ENCODE measurements around the gene MYH7B.

Gene MYH7B

GRCh38 chr20:34955231-34956040 lies at the start of gene MYH7B, which contains the start of gene GSS:
Gene MYH7B, plus strand, starts transcription at chr20:34955868. Its CDS starts 22,138 bp downstream, at chr20:34978006.
Gene GSS, minus strand, starts transcription at chr20:34955806. Its CDS starts 3,954 bp downstream, at chr20:34951852.
- H3K27me3 Mint-ChIP-seq: no peaks in the 10 kb centered on the region
- H3K4me3 Mint-ChIP-seq: peak within 1 kb of the TSS; percentile 98
- peaks cover 29% of the 10 kb centered on the region for H3K4me1 Mint-ChIP-seq (ENCODE audit: low read depth)

GRCh38 chr20:34907616-34908469 lies 47.8 kb upstream of the MYH7B start:
- no peaks in the 10 kb centered on the region for H3K27me3 Mint-ChIP-seq
- no peak for DNase-seq
- no peak overlapping the region for H3K4me3 Mint-ChIP-seq
- peaks cover 7% of the 10 kb centered on the region for H3K4me1 Mint-ChIP-seq (ENCODE audit: low read depth)
- peak overlapping the region; percentile 22 for H3K27ac Mint-ChIP-seq
- H3K9me3 Mint-ChIP-seq: no peaks in the 10 kb centered on the region
- H3K36me3 Mint-ChIP-seq (ENCODE audit: low read depth): no peaks in the 10 kb centered on the region

More at GRCh38 chr20:34955231-34956040, at the start of gene MYH7B, which contains the start of gene GSS:
- Mint-ChIP-seq H3K36me3 (ENCODE audit: low read depth) (peaks cover 26% of the 10 kb centered on the region), H3K27ac (peak within 1 kb of the TSS; percentile 99), H3K9me3 (no peaks in the 10 kb centered on the region)
- DNase-seq: peak; percentile 99

DNA sequence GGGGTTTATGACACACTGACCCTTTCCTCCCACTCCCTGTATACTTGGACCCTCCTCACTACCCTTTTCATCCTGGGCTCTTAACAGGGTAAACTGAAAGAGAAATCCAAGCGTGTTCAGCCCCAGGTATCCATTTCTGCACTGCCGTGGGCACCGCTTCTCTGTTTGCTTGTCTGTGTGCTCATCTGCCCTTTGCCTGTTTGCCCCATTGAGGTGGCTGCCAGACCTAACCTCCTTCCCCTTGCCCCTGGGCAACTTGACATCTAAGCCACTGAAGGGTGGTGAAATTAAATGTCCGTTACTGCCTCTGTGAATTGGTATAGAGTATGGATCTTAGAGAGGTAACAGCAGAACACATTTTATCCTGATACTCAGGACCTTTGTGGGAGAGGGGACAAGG lies 40.5 kb upstream of the MYH7B start:
- Mint-ChIP-seq H3K9me3 (no peaks in the 10 kb centered on the region), H3K4me3 (no peak overlapping the region), H3K27me3 (no peaks in the 10 kb centered on the region), H3K27ac (no peak overlapping the region), H3K36me3 (ENCODE audit: low read depth) (peaks cover 2% of the 10 kb centered on the region), H3K4me1 (ENCODE audit: low read depth) (peaks cover 27% of the 10 kb centered on the region)
- DNase-seq: no peak

DNA sequence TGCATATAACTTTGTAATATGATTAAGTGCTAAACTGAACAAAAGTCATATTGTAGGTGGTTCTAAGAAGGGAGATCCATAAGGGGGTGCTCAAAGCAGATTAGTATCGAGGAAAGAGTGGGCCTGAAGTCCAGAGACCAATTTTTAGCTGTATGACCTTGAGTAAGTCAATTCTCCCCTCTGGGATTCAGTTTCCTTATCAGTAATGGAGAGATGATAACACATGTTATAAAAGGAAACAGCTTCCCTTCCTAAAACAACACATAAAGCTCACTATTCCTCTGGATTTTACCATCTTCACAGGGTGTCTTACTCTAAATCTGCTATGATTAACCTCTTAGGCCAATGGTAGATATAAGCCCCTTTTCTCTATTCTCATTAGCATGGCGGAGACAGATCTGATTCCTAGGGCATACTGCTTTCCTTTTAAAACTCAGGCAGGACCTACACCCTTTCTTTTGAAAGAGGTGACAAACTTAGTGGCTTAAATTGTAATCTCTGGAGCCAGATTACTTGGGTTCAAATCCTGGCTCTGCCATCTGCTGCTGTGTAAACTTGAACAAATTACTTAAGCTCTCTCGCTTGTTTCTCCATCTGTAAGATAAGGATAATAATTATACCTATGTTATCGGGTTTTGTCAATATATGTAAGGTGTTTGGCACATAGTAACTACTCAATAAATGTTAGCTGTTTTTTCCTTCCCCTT lies 39.8 kb upstream of the MYH7B start:
- Mint-ChIP-seq H3K27me3 (no peaks in the 10 kb centered on the region), H3K36me3 (ENCODE audit: low read depth) (peaks cover 10% of the 10 kb centered on the region), H3K4me3 (no peak overlapping the region), H3K4me1 (ENCODE audit: low read depth) (peaks cover 34% of the 10 kb centered on the region), H3K27ac (no peak overlapping the region), H3K9me3 (no peaks in the 10 kb centered on the region)
- no peak for DNase-seq

DNA sequence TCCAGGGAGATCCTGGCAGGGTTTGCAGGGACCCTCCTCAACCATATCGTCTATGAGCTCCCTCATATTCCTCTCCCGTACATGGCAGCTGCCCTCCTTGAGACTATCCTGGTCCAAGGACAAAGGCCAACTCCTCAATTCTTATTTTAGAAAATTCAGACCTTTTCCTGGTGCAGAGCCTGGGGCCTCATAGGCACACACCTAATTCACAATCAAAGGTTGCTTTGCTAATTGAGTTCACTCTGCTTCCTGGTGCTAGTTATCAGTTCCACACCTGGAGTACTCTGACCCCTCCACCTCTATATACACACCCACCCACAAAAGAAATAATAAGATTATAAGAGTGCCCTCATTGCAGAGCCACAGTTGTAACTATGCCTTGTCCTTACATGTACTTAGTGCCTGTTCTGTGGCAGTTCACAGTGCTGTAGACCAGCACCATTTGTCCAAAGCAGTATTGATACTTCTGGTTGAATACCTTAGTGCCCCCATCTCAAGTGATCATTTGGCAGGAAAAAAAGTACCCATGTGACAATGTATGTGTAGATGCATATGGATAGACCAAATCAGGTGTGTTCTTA lies 38.8 kb upstream of the MYH7B start:
- DNase-seq: no peak
- no peaks in the 10 kb centered on the region for H3K9me3 Mint-ChIP-seq
- peaks cover 43% of the 10 kb centered on the region for H3K4me1 Mint-ChIP-seq (ENCODE audit: low read depth)
- H3K4me3 Mint-ChIP-seq: no peak overlapping the region
- no peak overlapping the region for H3K27ac Mint-ChIP-seq
- H3K27me3 Mint-ChIP-seq: no peaks in the 10 kb centered on the region
- peaks cover 10% of the 10 kb centered on the region for H3K36me3 Mint-ChIP-seq (ENCODE audit: low read depth)

DNA sequence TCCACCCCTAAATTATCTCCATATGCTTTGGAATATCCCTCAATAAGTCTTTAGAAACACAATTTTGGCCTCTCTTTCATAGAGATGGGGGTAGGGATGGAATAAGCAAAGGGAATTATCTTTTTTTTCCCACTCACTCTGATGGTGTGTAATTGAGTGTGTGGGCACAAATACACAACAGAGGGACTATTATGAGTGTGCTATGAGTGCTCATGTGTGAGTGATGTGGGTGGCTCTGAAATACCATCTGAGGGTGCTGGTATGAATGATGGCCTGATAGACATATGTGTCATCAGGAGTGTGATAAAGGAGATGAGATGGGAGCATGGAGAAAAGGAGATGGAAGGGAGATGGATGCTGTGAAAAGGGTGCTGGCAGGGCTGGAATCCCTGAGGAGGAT lies 35.6 kb upstream of the MYH7B start:
- Mint-ChIP-seq H3K36me3 (ENCODE audit: low read depth) (peaks cover 13% of the 10 kb centered on the region), H3K4me1 (ENCODE audit: low read depth) (peaks cover 43% of the 10 kb centered on the region), H3K4me3 (no peak overlapping the region), H3K27me3 (no peaks in the 10 kb centered on the region), H3K27ac (peak overlapping the region; percentile 49), H3K9me3 (no peaks in the 10 kb centered on the region)
- DNase-seq: no peak

GRCh38 chr20:34921436-34921835 lies 34.2 kb upstream of the MYH7B start:
- Mint-ChIP-seq H3K4me1 (ENCODE audit: low read depth) (peaks cover 45% of the 10 kb centered on the region), H3K4me3 (no peak overlapping the region), H3K36me3 (ENCODE audit: low read depth) (peaks cover 25% of the 10 kb centered on the region), H3K27ac (peak overlapping the region; percentile 38), H3K27me3 (no peaks in the 10 kb centered on the region), H3K9me3 (no peaks in the 10 kb centered on the region)
- DNase-seq: no peak

DNA sequence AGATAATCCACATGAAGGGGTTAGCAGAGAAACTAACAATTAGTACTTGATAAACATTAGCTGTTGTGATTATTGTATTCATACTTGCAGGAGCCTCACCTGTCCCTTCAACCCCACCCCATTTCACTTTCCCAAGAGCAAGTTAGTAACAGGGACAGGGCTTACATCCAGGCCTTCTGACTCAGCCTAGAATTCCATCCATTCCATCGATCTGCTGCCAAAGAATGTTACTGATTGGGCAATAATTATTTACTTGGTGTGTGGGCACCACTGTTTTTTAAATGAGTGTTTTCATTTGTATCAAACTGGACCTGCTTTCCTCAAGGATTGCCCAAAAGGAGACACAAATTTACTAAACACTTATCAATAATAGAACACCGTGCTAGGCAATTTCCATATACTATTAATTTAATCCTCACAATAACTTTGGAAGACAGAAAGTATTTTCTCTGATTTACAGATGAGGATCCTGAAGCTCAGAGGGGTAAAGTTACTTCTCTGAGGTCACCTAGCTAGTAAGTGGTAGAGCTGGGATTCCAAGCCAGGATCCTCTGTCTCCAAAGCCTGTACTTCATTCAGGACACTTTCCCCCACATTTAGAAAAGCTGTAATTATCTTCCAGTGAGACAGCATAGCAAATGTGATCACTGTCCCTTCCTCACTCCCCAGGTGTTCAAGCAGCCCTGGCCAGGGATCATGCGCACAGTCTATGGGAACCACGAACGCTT lies 32.9 kb upstream of the MYH7B start:
- H3K4me1 Mint-ChIP-seq (ENCODE audit: low read depth): peaks cover 34% of the 10 kb centered on the region
- no peak overlapping the region for H3K4me3 Mint-ChIP-seq
- no peaks in the 10 kb centered on the region for H3K9me3 Mint-ChIP-seq
- H3K27me3 Mint-ChIP-seq: no peaks in the 10 kb centered on the region
- no peak for DNase-seq
- no peak overlapping the region for H3K27ac Mint-ChIP-seq
- H3K36me3 Mint-ChIP-seq (ENCODE audit: low read depth): peaks cover 38% of the 10 kb centered on the region

DNA sequence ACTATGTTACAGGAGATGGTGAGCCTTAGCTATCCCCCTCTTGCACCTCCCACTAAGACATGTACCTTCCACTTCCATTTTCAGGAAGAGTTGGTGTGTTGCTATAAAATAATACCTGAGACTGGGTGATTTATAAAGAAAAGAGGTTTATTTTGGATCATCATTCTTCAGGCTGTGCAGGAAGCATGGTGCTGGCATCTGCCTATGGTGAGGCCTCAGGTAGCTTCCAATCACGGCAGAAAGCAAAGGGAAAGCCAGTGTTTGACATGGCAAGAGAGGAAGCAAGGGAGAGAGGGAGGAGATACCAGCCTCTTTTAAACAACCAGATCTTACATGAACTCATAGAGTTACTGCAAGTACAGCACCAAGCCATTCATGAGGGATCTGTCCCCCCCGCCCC lies 32.3 kb upstream of the MYH7B start:
- Mint-ChIP-seq H3K9me3 (no peaks in the 10 kb centered on the region), H3K27me3 (no peaks in the 10 kb centered on the region), H3K4me3 (no peak overlapping the region), H3K27ac (no peak overlapping the region), H3K4me1 (ENCODE audit: low read depth) (peaks cover 28% of the 10 kb centered on the region), H3K36me3 (ENCODE audit: low read depth) (peaks cover 44% of the 10 kb centered on the region)
- DNase-seq: no peak

- Mint-ChIP-seq H3K36me3 (ENCODE audit: low read depth) (peaks cover 56% of the 10 kb centered on the region), H3K27me3 (no peaks in the 10 kb centered on the region), H3K27ac (peak overlapping the region; percentile 0), H3K4me1 (ENCODE audit: low read depth) (peaks cover 16% of the 10 kb centered on the region), H3K4me3 (no peak overlapping the region), H3K9me3 (no peaks in the 10 kb centered on the region)
- no peak for DNase-seq
Measured at GRCh38 chr20:34925341-34925740, 30.3 kb upstream of the MYH7B start.

DNA sequence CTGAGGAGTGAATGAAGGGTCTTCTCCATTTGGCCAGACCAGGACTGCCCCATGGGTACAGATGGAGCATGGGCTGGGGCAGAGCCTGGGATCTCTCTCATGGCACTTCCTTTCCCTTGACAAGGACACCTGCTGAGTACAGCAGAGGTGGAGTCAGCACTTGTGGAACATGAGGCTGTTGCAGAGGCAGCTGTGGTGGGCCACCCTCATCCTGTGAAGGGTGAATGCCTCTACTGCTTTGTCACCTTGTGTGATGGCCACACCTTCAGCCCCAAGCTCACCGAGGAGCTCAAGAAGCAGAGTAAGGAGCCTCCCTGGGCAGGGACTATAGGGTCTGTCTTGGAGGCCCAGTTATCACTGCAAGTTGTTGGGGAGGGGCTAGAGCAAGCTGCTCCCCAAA lies 29.7 kb upstream of the MYH7B start:
- H3K27ac Mint-ChIP-seq: peak overlapping the region; percentile 27
- H3K27me3 Mint-ChIP-seq: no peaks in the 10 kb centered on the region
- H3K4me3 Mint-ChIP-seq: no peak overlapping the region
- peaks cover 56% of the 10 kb centered on the region for H3K36me3 Mint-ChIP-seq (ENCODE audit: low read depth)
- peaks cover 11% of the 10 kb centered on the region for H3K4me1 Mint-ChIP-seq (ENCODE audit: low read depth)
- DNase-seq: no peak
- no peaks in the 10 kb centered on the region for H3K9me3 Mint-ChIP-seq

DNA sequence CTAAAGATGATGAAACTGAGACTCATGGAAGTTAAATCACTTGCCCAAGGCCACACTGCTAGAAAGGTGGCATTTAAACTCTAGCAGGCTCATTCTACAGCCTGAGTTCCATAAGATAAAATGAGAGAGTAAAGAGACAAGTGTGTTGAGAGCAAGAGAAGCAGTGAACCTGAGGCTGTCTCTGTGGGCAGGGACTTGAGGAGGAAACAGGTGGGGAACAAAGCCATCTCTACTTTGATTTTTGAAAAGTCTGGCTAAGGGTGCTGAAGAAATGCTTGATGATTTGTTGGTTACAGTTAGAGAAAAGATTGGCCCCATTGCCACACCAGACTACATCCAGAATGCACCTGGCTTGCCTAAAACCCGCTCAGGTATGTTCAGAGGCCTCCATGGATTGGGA lies 29.1 kb upstream of the MYH7B start:
- Mint-ChIP-seq H3K4me1 (ENCODE audit: low read depth) (peaks cover 5% of the 10 kb centered on the region), H3K27me3 (no peaks in the 10 kb centered on the region), H3K36me3 (ENCODE audit: low read depth) (peaks cover 62% of the 10 kb centered on the region), H3K4me3 (no peak overlapping the region), H3K9me3 (no peaks in the 10 kb centered on the region), H3K27ac (peak overlapping the region; percentile 20)
- no peak for DNase-seq

- DNase-seq: no peak
- no peak overlapping the region for H3K4me3 Mint-ChIP-seq
- no peaks in the 10 kb centered on the region for H3K27me3 Mint-ChIP-seq
- peaks cover 73% of the 10 kb centered on the region for H3K36me3 Mint-ChIP-seq (ENCODE audit: low read depth)
- H3K9me3 Mint-ChIP-seq: no peaks in the 10 kb centered on the region
- H3K4me1 Mint-ChIP-seq (ENCODE audit: low read depth): peaks cover 3% of the 10 kb centered on the region
- H3K27ac Mint-ChIP-seq: peak overlapping the region; percentile 63
Measured at GRCh38 chr20:34927736-34928135, 27.9 kb upstream of the MYH7B start.

Data from activated T-cell treated with anti-CD3 and anti-CD28 coated beads, Interleukin-2, amount 50 U/mL, for 24 hours (primary cell).